NCI-H345 treated with DMSO at 0.1 percent for 48 hours (cell line): Measurements from ENCODE around the gene KCNJ8.
"Not testable (repeated sequence)": the region's sequence is repeated elsewhere in the genome, so short reads cannot be mapped to it uniquely, and the experiment has no call there.

Experiments used
- DNase-seq: peaks from one replicate; lab custom pipeline; 2025; ENCODE audit not compliant: unreplicated experiment; lab: John Stamatoyannopoulos, UW

Gene KCNJ8

GRCh38 chr12:21788089-21788983 is 13.8 kb upstream of the KCNJ8 start:
- no peak for DNase-seq

- no peak for DNase-seq
Measured at GRCh38 chr12:21786041-21786531, 11.6 kb upstream of the KCNJ8 start.

GRCh38 chr12:21782723-21783122 is 8.2 kb upstream of the KCNJ8 start:
- DNase-seq: not testable (repeated sequence)

GRCh38 chr12:21780786-21781185 is 6.3 kb upstream of the KCNJ8 start:
- no peak for DNase-seq

- DNase-seq: no peak
Measured at GRCh38 chr12:21776175-21776574, 1.7 kb upstream of the KCNJ8 start.

- no peak for DNase-seq
Measured at GRCh38 chr12:21775133-21775820, 771 bp upstream of the KCNJ8 start.

- DNase-seq: no peak
Measured at GRCh38 chr12:21773806-21774205, 700 bp downstream of the KCNJ8 start.

- no peak for DNase-seq
Measured at GRCh38 chr12:21773263-21773741, 1.2 kb downstream of the KCNJ8 start.

- no peak for DNase-seq
Measured at GRCh38 chr12:21771311-21771710, 3.2 kb downstream of the KCNJ8 start.

GRCh38 chr12:21769307-21769706 is 5.2 kb downstream of the KCNJ8 start:
- DNase-seq: no peak

- DNase-seq: no peak
Measured at GRCh38 chr12:21766403-21766802, 8.1 kb downstream of the KCNJ8 start.

GRCh38 chr12:21764950-21765349 is 9.6 kb downstream of the KCNJ8 start:
- DNase-seq: no peak

- DNase-seq: no peak
Measured at GRCh38 chr12:21764065-21764464, 10.4 kb downstream of the KCNJ8 start.

GRCh38 chr12:21763531-21763930 is 11.0 kb downstream of the KCNJ8 start:
- no peak for DNase-seq

- DNase-seq: no peak
Measured at GRCh38 chr12:21759737-21760136, 14.8 kb downstream of the KCNJ8 start.

GRCh38 chr12:21757735-21758134 is 16.8 kb downstream of the KCNJ8 start:
- DNase-seq: no peak

GRCh38 chr12:21756699-21757098 is 17.8 kb downstream of the KCNJ8 start:
- DNase-seq: no peak

GRCh38 chr12:21751517-21751916 is 23.0 kb downstream of the KCNJ8 start:
- DNase-seq: no peak

GRCh38 chr12:21745258-21745657 is 29.2 kb downstream of the KCNJ8 start:
- no peak for DNase-seq

- DNase-seq: no peak
Measured at GRCh38 chr12:21731144-21731543, 43.4 kb downstream of the KCNJ8 start.

- DNase-seq: no peak
Measured at GRCh38 chr12:21725731-21726130, 48.8 kb downstream of the KCNJ8 start.
